Activated naive CD4-positive, alpha-beta T cell treated with anti-CD3 and anti-CD28 coated beads, Interleukin-2, amount 10 ng/mL, durations not matched to agents 7 days and 5 days (primary cell): ENCODE results near the gene UNC93B1.

Experiments
- CTCF ChIA-PET: fragments of 350-600 bp; sonication (Branson Sonifier 250); formaldehyde crosslinking; loops from one replicate; lab custom pipeline; 2021; ENCODE audit warnings: antibody characterized with exemption; lab: Charles Lee
- DNase-seq: peaks from one replicate; pipeline ENCODE4 v3.0.0-alpha.2; 2020
- H3K27ac Mint-ChIP-seq: one replicate; pipeline ENCODE4 v1.8.0; 2021; ENCODE audit warnings: mild to moderate bottlenecking, moderate library complexity, mixed read lengths
- H3K27me3 Mint-ChIP-seq: one replicate; pipeline ENCODE4 v1.8.0; 2021; ENCODE audit warnings: mild to moderate bottlenecking, mixed read lengths
- H3K36me3 Mint-ChIP-seq: one replicate; pipeline ENCODE4 v1.8.0; 2021; ENCODE audit warnings: mixed read lengths
- H3K4me1 Mint-ChIP-seq: one replicate; pipeline ENCODE4 v1.8.0; 2021; ENCODE audit warnings: mixed read lengths
- H3K4me3 Mint-ChIP-seq: one replicate; pipeline ENCODE4 v1.8.0; 2021; ENCODE audit warnings: mild to moderate bottlenecking, moderate library complexity, mixed read lengths
- H3K9me3 Mint-ChIP-seq: one replicate; pipeline ENCODE4 v1.8.0; 2021; ENCODE audit warnings: mixed read lengths

UNC93B1 gene

DNA sequence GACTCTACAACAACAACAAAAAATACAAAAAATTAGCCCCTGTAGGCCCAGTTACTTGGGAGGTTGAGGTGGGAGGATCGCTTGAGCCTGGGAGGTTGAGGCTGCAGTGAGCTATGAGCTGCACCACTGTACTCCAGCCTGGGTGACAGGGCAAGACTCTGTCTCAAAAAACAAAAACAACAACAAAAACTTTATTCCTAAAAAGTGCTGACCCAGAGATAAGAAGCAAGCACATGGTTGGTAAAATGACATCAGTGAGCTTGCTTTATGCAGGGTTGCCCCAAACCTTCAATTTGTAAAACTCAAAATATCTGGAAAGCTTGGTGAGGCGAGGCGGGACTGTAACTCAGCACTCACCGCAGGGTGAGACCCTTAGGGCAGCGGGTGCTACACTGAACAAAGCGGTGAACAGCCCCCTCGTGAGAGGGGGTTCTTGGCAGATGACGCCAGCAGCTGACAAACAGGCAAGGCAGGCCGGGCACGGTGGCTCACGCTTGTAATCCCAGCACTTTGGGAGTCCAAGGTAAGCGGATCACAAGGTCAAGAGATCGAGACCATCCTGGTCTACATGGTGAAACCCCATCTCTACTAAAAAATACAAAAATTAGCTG, 31.5 kb upstream of the UNC93B1 start:
- Mint-ChIP-seq H3K36me3 (peaks cover 10% of the 10 kb centered on the region), H3K4me3 (no peak overlapping the region), H3K4me1 (peaks cover 39% of the 10 kb centered on the region), H3K27me3 (no peaks in the 10 kb centered on the region), H3K27ac (peak overlapping the region; percentile 74), H3K9me3 (no peaks in the 10 kb centered on the region)
- no peak for DNase-seq
- CTCF ChIA-PET: interaction anchor here (1.1 kb wide), 1 partner anchor 222 kb away, joined by 3 read pairs; no protein-coding TSS in a partner anchor

DNA sequence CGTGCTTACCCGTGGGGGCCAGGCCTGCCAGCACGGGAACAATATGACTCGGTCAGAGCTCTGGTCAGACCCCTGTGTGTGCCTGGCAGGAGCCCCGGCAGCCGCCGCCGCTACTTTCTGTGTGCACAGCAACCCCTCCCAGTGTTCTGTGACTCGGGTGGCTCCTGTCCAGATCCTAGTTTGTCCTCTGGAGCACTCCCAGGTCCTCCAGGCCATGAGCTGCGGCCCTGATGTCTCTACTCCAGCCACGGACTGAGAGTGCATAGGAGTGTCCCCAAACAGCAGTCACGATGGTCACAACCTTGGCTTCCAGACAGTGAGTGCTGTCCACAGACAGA, 29.8 kb upstream of the UNC93B1 start:
- Mint-ChIP-seq H3K9me3 (no peaks in the 10 kb centered on the region), H3K4me3 (no peak overlapping the region), H3K27me3 (no peaks in the 10 kb centered on the region), H3K36me3 (peaks cover 10% of the 10 kb centered on the region), H3K4me1 (peaks cover 47% of the 10 kb centered on the region), H3K27ac (no peak overlapping the region)
- CTCF ChIA-PET: no interaction called here
- no peak for DNase-seq

DNA sequence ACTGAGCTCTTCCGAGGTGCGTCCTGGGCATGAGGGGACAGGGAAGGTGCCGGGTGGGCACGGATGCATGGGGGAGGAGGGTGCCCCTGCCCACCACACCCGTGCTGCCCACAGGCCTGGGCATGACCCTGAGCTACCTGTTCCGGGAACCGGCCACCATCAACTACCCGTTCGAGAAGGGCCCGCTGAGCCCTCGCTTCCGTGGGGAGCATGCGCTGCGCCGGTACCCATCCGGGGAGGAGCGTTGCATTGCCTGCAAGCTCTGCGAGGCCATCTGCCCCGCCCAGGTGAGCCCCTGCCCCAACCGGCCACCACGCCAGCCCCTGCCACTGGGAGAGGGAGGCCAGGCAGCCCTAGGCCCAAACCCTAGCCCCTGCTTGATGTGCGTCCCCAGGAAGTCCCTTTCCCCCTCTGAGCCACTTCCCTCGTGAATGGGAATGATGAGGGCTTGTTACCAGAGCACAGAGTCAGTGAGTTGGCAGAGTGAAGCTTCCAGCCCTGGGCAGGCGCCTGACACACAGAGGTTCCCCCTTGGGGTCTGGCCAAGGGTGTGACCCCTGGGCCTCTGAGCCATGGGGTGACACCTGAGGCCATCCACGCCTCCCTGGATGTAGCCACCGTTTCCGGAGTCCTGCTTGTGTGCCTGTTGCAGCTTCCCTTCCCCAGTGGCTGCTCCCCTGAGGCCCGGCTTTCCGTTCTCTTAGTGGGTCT, 29.3 kb upstream of the UNC93B1 start:
- Mint-ChIP-seq H3K36me3 (peaks cover 10% of the 10 kb centered on the region), H3K9me3 (no peaks in the 10 kb centered on the region), H3K4me1 (peaks cover 48% of the 10 kb centered on the region), H3K27me3 (no peaks in the 10 kb centered on the region), H3K27ac (no peak overlapping the region), H3K4me3 (no peak overlapping the region)
- DNase-seq: no peak
- CTCF ChIA-PET: no interaction called here

DNA sequence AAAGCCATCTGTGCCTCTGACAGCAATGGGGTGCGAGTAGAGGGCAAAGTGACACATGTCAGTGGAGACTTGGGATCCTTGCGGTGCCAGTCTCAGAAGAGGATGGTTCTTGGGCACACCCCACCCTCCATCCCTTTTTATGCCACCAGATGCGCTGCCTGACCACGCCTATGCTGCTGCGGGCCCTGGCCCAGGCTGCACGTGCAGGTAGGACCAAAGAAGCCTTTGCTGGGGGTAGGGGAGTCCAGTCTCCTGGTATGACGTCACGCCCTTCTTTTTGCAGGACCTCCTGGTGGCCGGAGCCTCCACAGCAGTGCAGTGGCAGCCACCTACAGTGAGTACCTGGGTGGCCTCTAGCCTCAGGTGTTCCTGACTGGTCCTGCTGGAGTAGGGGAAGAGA, 28.1 kb upstream of the UNC93B1 start:
- Mint-ChIP-seq H3K27ac (peak overlapping the region; percentile 88), H3K27me3 (no peaks in the 10 kb centered on the region), H3K9me3 (no peaks in the 10 kb centered on the region), H3K4me3 (peak overlapping the region; percentile 82), H3K4me1 (peaks cover 40% of the 10 kb centered on the region), H3K36me3 (peaks cover 10% of the 10 kb centered on the region)
- CTCF ChIA-PET: no interaction called here
- no peak for DNase-seq

DNA sequence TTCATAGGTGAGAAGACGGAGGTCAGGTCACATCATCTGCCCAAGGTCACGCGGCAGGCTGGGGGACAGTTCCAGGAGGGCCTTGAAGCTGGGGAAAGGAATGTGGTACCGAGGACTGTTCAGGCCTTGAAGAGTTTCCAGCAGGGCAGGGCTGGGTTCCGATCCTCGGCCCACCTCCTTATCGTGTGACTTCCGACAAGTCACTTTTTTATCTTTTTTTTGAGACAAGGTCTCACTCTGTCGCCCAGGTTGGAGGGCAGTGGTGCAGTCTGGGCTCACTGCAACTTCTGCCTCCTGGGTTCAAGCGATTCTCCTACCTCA, 27.2 kb upstream of the UNC93B1 start:
- Mint-ChIP-seq H3K4me1 (peaks cover 32% of the 10 kb centered on the region), H3K27ac (peak overlapping the region; percentile 88), H3K36me3 (peaks cover 9% of the 10 kb centered on the region), H3K4me3 (peak overlapping the region; percentile 82), H3K27me3 (no peaks in the 10 kb centered on the region), H3K9me3 (no peaks in the 10 kb centered on the region)
- CTCF ChIA-PET: interaction anchor here (1.8 kb wide), 1 partner anchor 22 kb away, joined by 4 read pairs; no protein-coding TSS in a partner anchor
- no peak for DNase-seq

DNA sequence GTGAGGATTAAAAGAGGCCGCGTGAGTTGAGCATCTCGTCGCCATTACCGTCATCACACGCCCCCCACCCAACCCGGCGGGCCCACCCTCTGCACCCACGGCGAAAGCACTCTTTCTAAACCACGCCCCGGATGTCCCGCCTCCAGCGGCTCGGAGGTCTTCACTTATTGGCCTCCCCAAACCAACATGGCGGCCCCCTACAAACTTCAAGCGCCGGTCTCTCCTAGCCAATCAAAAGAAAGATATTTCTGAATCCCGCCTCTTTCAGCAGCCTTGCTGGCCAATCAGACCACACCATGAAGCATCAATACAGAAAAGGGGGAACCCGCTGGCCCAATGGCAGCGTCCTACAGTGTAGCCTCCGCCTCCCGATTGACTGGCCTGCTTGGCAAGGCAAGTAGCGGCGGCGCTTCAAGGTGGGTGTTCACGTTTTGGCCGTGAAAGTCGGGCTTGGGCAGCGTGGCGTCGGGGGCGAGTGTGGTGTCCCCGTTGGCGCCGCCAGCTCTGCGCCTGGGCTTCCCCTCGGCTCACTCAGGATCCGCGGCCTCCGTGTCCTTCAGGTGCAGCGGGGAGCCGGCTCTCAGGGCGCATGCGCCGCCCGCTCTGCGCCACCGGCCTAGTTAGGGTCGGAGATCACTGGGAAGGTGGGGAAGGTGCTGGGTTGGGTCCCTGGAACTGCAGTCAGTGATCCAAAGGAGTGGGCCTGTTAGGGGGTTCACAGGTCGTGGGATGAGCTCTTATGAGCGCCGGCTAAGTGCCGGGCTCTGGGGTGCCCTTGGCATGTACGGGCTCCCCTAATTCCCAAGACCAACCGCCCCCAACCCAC, 26.6 kb upstream of the UNC93B1 start, which contains the start of gene NDUFS8:
NDUFS8 (plus strand) TSS at position 364 of the 826 bp plus-strand sequence. CDS start 1,471 bp downstream, outside the sequence.
- CTCF ChIA-PET: interaction anchor here (1.8 kb wide), 1 partner anchor 21 kb away, joined by 4 read pairs; no protein-coding TSS in a partner anchor
- Mint-ChIP-seq H3K27ac (peak within 1 kb of the TSS; percentile 88), H3K4me3 (peak within 1 kb of the TSS; percentile 82), H3K4me1 (peaks cover 27% of the 10 kb centered on the region), H3K36me3 (peaks cover 9% of the 10 kb centered on the region), H3K9me3 (no peaks in the 10 kb centered on the region), H3K27me3 (no peaks in the 10 kb centered on the region)
- DNase-seq: peak; percentile 99

DNA sequence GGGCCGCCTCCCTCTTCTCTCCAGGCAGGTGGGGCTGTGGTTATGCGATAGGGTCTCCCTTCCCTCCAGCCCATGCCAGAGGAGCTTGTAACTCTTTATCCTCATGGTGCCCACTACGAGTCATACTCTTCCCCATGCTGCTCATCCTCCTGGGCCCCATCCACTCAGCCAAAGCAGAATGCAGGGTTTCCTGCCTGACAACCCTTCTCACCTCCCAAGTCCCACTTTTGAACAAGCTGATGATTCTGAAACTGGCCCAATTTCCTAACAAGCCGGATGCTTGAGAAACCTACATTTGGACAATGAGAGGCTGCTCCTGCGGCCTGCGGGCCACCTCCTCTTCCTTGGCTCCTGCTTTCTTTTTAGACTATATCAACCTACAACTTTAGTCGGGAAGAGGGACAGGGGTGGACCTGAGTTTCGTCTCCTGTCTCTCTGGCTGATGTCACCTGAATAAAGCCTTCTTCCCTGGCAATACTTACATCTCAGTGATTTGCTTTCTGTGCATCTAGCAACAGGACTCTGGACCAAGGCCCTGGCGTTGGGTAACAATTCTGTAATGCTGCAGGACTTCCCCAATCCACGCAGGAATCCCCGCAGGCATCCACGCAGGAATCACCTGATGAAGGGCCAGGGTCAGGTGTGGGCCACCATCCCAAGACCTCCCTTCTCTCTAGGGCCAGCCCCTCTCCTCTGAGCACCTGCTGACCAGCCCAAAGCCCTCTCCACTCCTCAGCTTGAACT, 25.1 kb upstream of the UNC93B1 start:
- Mint-ChIP-seq H3K36me3 (peaks cover 6% of the 10 kb centered on the region), H3K27ac (no peak overlapping the region), H3K4me1 (peaks cover 23% of the 10 kb centered on the region), H3K4me3 (peak overlapping the region; percentile 50), H3K27me3 (no peaks in the 10 kb centered on the region), H3K9me3 (no peaks in the 10 kb centered on the region)
- CTCF ChIA-PET: no interaction called here
- no peak for DNase-seq

DNA sequence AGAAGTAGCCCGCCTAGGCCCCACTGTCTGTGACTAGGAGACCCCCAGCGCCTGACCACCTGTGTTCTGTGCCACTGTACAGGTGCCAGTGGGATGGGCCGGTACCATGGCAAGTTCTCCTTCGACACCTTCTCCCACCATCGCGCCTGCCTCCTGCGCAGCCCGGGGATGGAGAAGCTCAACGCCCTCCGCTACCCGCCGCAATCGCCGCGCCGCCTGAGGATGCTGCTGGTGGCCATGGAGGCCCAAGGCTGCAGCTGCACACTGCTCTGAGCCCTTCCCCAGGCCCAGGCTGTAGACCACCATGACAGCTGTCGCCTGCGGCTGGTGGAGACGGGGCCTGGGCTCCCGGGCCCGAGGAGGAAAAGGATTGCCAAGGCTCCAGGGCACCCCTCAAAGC, 23.8 kb upstream of the UNC93B1 start:
- Mint-ChIP-seq H3K4me3 (no peak overlapping the region), H3K27ac (no peak overlapping the region), H3K9me3 (no peaks in the 10 kb centered on the region), H3K27me3 (no peaks in the 10 kb centered on the region), H3K36me3 (peaks cover 3% of the 10 kb centered on the region), H3K4me1 (peaks cover 23% of the 10 kb centered on the region)
- CTCF ChIA-PET: no interaction called here
- DNase-seq: no peak

DNA sequence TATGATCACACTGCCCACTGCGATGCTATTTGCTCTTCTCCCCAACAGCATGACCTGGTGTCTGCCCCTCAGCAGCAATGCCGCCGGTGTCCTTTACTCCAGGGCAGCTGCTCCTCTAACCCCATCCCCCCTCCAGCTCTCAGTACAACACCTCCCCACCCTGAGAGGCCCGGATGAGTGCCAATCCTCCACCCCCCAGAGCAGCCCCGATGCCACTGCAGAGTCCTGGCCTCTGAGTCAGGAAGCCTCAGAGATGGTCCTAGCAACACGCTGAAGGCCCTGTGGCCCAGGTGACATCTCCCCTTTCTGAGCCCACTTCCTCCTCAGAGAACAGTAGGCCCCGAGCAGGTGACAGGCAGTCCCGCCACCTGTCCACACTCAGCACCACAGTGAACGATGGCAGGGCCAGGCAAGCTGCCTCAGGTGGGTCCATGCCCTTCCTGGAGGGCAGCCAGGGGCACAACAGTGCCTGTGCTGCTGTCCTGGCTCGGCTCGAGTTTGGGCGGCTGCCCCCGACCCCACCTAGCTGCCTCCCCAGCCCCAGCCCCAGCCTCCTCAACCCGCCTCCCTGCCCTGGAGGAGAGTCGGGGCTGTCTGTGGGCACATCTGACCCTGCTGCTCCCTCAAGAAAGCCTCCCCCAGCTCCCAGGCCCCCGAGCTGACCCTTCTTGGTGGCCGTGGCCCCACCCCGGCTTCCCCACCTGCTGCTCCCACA, 22.7 kb upstream of the UNC93B1 start:
- no peak overlapping the region for H3K27ac Mint-ChIP-seq
- no peaks in the 10 kb centered on the region for H3K9me3 Mint-ChIP-seq
- CTCF ChIA-PET: no interaction called here

DNA sequence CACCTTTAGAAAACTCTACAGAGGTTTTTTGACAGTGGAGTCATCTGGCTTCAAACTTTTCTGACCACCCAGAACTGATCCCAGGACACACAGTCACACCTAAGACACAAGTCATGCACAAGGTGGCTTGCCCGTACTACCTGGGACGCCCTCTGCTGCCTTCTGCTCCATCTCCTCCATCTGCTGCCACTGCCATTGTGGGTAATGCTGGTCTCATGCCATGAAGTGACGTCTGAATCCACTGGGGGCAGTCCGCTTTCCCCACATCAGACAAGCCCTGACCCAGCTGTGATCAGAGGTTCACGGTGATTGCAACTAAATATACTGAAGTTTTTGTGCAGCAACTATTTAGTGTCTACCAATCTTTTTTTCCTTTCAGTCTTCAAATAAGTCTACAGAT, 21.1 kb upstream of the UNC93B1 start:
- DNase-seq: no peak
- no peak overlapping the region for H3K4me3 Mint-ChIP-seq
- H3K27me3 Mint-ChIP-seq: no peaks in the 10 kb centered on the region
- peaks cover 10% of the 10 kb centered on the region for H3K4me1 Mint-ChIP-seq
- no peaks in the 10 kb centered on the region for H3K36me3 Mint-ChIP-seq
- H3K9me3 Mint-ChIP-seq: no peaks in the 10 kb centered on the region
- CTCF ChIA-PET: interaction anchor here (1.0 kb wide), 1 partner anchor 31 kb away, joined by 3 read pairs; no protein-coding TSS in a partner anchor
- no peak overlapping the region for H3K27ac Mint-ChIP-seq

More for the DNA sequence above, 22.7 kb upstream of the UNC93B1 start:
- H3K36me3 Mint-ChIP-seq: peaks cover under 1% of the 10 kb centered on the region
- peaks cover 19% of the 10 kb centered on the region for H3K4me1 Mint-ChIP-seq
- no peak overlapping the region for H3K4me3 Mint-ChIP-seq
- DNase-seq: no peak
- H3K27me3 Mint-ChIP-seq: no peaks in the 10 kb centered on the region

DNA sequence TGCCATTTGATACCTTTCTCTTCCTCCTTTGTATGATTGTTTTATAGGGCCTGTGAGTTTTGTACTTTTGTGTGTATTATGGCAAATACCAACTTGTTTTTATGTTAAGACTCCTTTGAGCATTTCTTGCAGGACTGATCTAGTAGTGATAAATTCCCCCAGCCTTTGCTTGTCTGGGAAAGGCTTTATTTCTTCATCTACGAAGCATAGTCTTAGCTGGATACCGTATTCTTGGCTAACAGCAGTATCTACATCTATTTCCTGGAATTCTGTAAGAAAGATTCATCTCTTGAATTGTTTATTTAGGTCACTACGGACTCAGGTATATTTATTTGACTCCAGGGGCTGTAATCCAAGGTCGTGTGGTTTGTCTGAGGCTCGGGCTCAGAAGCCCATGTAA, 20.6 kb upstream of the UNC93B1 start:
- CTCF ChIA-PET: no interaction called here
- no peaks in the 10 kb centered on the region for H3K36me3 Mint-ChIP-seq
- no peak overlapping the region for H3K4me3 Mint-ChIP-seq
- no peak overlapping the region for H3K27ac Mint-ChIP-seq
- peaks cover 4% of the 10 kb centered on the region for H3K27me3 Mint-ChIP-seq
- DNase-seq: no peak
- peaks cover 7% of the 10 kb centered on the region for H3K4me1 Mint-ChIP-seq
- no peaks in the 10 kb centered on the region for H3K9me3 Mint-ChIP-seq

DNA sequence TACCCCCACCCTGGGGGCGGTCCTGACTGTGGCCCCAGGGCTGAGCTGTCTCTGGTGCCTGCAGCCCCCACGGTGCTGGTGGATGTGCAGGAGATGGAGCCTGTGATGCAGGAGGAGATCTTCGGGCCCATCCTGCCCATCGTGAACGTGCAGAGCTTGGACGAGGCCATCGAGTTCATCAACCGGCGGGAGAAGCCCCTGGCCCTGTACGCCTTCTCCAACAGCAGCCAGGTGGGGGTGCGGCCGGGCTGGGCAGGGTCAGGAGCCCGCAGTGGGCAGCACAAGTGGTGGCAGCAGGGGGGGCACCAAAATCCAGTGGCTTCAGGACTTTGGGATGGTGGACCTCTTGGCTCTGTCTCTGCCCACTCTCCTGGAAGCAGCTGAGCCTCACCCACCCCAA, 18.6 kb upstream of the UNC93B1 start:
- CTCF ChIA-PET: no interaction called here
- H3K4me1 Mint-ChIP-seq: no peaks in the 10 kb centered on the region
- H3K27ac Mint-ChIP-seq: no peak overlapping the region
- H3K4me3 Mint-ChIP-seq: no peak overlapping the region
- H3K27me3 Mint-ChIP-seq: peaks cover 4% of the 10 kb centered on the region
- no peaks in the 10 kb centered on the region for H3K36me3 Mint-ChIP-seq
- no peak for DNase-seq
- no peaks in the 10 kb centered on the region for H3K9me3 Mint-ChIP-seq

DNA sequence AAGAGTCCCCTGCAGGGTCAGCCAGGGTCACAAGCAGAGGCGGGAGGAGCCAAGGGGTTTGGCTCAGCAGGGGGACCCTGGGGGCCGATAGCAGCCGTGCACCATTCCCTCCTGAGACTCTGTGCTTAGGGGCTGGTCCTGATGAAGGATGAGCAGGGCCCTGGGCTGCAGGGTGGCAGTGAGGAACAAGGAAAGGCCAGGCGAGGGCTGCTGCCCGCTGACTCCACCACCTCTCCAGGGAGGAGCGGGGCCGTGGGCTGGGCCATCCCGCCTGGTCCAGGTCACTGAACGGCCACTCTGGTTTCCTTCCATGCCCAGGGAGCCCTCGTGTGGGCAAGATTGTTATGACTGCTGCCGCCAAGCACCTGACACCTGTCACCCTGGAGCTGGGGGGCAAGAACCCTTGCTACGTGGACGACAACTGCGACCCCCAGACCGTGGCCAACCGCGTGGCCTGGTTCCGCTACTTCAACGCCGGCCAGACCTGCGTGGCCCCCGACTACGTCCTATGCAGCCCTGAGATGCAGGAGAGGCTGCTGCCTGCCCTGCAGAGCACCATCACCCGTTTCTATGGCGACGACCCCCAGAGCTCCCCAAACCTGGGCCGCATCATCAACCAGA, 17.4 kb upstream of the UNC93B1 start:
- Mint-ChIP-seq H3K27ac (no peak overlapping the region), H3K4me1 (no peaks in the 10 kb centered on the region), H3K36me3 (no peaks in the 10 kb centered on the region), H3K9me3 (no peaks in the 10 kb centered on the region), H3K27me3 (peaks cover 4% of the 10 kb centered on the region), H3K4me3 (no peak overlapping the region)
- CTCF ChIA-PET: no interaction called here
- DNase-seq: no peak
